ENCODE measurements around the gene KDM5B. TPM values are rescaled to one million over a fixed set of nuclear protein-coding genes. Genes with fewer than 3 reads are reported as not detected.
"Not testable (repeated sequence)": the region's sequence is repeated elsewhere in the genome, so short reads cannot be mapped to it uniquely, and the experiment has no call there.

The KDM5B gene
- total RNA-seq, 2 donors from 2014 or later: 28.7 to 36.8 TPM

DNA sequence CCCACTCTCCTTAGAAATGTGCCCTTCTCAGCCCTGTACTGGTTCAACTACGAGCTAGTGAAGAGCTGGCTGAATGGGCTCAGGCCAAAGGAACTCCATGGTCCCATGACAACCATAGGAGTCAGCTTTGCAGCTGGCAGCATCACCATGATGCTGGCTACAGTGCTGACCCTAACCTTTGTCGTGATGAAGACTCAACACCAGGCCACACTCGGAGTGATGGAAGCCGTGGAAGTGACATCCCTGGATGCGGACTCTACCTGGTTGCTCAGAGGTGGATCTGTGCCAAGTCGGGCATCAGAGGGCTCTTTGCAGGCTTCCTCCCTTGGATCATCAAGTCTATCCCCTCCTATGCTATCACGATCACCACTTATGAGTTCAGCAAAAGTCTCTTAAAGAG lies 11.6 kb downstream of the KDM5B start:
- ATAC-seq: no peak
- H3K27ac ChIP-seq: no peak overlapping the region
- no peaks in the 10 kb centered on the region for H3K36me3 ChIP-seq (replicated peaks in 1 of 2; ENCODE audit: insufficient read depth in 1 of 2, low read depth in 2 of 2)
- WGBS, 2 donors: 88 to 89% methylated on average over 7 of the region's 7 CpGs
- H3K27me3 ChIP-seq: no peaks in the 10 kb centered on the region
- peaks cover 6% of the 10 kb centered on the region for H3K4me1 ChIP-seq
- no peaks in the 10 kb centered on the region for H3K9me3 ChIP-seq
- intact Hi-C loops (cut with DNase I): no loop called here
- no peak overlapping the region for H3K4me3 ChIP-seq
- no peak for DNase-seq
- no peak for TF ChIP-seq POLR2A (IDR thresholded peaks at IDR 0.05)
- TF ChIP-seq, protein P1, sequence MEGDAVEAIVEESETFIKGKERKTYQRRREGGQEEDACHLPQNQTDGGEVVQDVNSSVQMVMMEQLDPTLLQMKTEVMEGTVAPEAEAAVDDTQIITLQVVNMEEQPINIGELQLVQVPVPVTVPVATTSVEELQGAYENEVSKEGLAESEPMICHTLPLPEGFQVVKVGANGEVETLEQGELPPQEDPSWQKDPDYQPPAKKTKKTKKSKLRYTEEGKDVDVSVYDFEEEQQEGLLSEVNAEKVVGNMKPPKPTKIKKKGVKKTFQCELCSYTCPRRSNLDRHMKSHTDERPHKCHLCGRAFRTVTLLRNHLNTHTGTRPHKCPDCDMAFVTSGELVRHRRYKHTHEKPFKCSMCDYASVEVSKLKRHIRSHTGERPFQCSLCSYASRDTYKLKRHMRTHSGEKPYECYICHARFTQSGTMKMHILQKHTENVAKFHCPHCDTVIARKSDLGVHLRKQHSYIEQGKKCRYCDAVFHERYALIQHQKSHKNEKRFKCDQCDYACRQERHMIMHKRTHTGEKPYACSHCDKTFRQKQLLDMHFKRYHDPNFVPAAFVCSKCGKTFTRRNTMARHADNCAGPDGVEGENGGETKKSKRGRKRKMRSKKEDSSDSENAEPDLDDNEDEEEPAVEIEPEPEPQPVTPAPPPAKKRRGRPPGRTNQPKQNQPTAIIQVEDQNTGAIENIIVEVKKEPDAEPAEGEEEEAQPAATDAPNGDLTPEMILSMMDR (IDR thresholded peaks at IDR 0.05): no peak

DNA sequence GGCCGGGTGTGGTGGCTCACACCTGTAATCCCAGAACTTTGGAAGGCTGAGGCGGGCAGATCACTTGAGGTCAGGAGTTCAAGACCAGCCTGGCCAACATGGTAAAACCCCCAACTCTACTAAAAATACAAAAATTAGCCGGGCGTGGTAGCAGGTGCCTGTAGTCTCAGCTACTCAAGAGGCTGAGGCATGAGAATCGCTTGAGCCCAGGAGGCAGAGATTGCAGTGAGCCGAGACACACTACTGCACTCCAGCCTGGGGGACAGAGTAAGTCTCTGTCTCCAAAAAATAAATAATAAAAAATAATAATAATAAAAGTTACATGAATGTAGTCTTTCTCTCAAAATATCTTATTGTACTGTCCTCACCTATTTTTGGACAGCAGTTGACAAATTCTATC lies 13.3 kb downstream of the KDM5B start:
- H3K36me3 ChIP-seq (replicated peaks in 1 of 2; ENCODE audit: insufficient read depth in 1 of 2, low read depth in 2 of 2); DNase-seq; H3K27ac ChIP-seq; ATAC-seq; H3K27me3 ChIP-seq; H3K4me3 ChIP-seq; intact Hi-C loops (cut with DNase I); H3K9me3 ChIP-seq: not testable (repeated sequence)
- H3K4me1 ChIP-seq: peaks cover 17% of the 10 kb centered on the region
- WGBS, 2 donors: 91 to 95% methylated on average over 6 of the region's 6 CpGs

DNA sequence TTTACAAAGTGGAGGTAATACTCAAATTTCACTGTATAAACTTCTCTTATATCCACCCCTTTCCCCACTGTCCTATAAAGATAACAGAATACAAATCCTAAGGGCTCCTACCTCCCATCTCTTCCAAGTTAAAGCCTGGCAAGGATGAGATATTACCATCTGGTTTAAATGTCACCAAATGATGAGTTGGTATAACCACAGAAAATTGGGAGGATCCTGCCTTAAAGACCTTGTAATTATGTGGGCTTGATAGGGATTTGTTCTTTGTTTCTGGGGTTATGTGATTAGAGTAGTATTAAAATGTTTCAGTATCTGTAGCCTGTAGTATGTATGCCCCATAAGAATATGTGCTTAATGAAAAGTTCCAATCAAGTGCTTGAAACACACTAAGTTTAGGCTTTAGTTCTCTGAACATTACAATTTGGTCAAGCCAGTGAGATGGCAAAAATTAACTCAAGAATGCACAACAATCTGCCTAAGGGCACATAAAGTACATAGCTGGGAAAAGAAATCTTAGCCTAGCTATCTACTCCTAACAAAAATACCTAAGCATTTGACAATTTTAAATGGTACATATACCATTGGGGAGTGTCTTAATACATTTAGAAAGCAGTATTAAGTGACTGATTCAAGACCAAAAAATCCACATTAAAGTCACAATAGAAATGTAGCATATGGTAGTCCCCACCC lies 14.0 kb downstream of the KDM5B start:
- Histone ChIP-seq H3K27ac (no peak overlapping the region), H3K36me3 (replicated peaks in 1 of 2; ENCODE audit: insufficient read depth in 1 of 2, low read depth in 2 of 2) (no peaks in the 10 kb centered on the region), H3K27me3 (no peaks in the 10 kb centered on the region), H3K4me1 (peaks cover 17% of the 10 kb centered on the region), H3K9me3 (no peaks in the 10 kb centered on the region), H3K4me3 (no peak overlapping the region)
- intact Hi-C loops (cut with DNase I): no loop called here
- ATAC-seq: no peak
- no peak for DNase-seq
- no peak for TF ChIP-seq POLR2A (IDR thresholded peaks at IDR 0.05)
- TF ChIP-seq, protein P1 (IDR thresholded peaks at IDR 0.05): no peak

DNA sequence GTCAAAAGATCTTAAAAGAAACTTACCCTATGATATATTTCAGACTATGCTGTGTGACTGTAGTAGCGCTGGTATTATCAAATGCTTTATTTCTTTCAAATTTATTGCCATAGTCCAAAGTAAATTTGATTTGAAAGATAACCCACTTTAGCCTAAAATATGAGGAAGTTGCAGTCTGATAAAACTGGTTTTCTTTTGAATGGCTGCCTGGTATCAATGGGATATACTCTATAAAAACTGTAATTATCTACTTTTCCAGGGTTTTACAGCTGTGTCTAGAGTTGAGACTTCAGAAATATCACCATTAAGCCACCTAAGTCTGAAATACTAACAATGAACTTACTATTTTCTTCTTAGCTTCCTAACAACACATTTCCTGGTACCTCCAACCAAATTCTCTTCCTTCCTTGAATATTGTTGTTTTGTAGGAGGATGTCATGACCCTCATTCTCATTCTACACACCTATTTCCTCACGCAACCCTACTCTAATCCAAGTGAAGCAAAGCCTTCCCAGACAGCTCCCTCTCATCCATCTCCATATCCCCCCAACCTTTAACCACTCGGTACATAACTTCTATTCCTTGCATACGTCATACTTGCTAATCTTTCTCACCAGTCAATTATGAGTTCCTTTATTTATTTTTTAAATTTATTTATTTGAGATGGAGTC lies 17.0 kb downstream of the KDM5B start:
- Histone ChIP-seq H3K9me3 (no peaks in the 10 kb centered on the region), H3K4me3 (no peak overlapping the region), H3K36me3 (replicated peaks in 1 of 2; ENCODE audit: insufficient read depth in 1 of 2, low read depth in 2 of 2) (no peaks in the 10 kb centered on the region), H3K27ac (peak overlapping the region in 1 of 4 donors; percentile 8), H3K4me1 (peaks cover 20% of the 10 kb centered on the region), H3K27me3 (no peaks in the 10 kb centered on the region)
- TF ChIP-seq, protein P1 (IDR thresholded peaks at IDR 0.05): no peak
- TF ChIP-seq POLR2A (IDR thresholded peaks at IDR 0.05): no peak
- DNase-seq (no peak), ATAC-seq (no peak)
- intact Hi-C loops (cut with DNase I): no loop called here
- WGBS, 2 donors: 61 to 70% methylated on average over 4 of the region's 4 CpGs

DNA sequence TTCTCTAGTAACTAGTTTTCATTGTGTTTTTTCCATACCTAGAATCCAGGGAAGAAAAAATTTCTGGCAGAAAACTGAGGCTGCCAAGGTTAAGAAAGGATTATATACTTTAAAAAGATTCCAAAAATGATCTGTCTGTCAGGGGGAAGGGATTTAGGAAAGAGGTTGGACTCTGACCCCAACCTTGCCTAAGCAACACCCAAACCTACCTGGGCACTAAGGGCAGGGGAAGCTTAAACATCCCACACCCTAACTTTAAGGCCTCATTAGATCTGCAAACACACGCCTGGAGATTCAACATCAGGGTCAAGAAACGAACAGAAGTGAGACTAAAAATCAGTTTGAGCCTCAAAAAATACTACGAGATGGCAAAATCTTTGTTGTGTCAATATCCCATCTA lies 19.4 kb downstream of the KDM5B start:
- intact Hi-C loops (cut with DNase I): no loop called here
- TF ChIP-seq, protein P1 (IDR thresholded peaks at IDR 0.05): no peak
- TF ChIP-seq POLR2A (IDR thresholded peaks at IDR 0.05): no peak
- no peaks in the 10 kb centered on the region for H3K9me3 ChIP-seq
- no peak overlapping the region for H3K4me3 ChIP-seq
- 47 to 52% methylated on average over 3 of the region's 3 CpGs for WGBS, 2 donors
- H3K36me3 ChIP-seq (replicated peaks in 1 of 2; ENCODE audit: insufficient read depth in 1 of 2, low read depth in 2 of 2): no peaks in the 10 kb centered on the region
- no peaks in the 10 kb centered on the region for H3K27me3 ChIP-seq
- ATAC-seq (no peak), DNase-seq (no peak)
- no peak overlapping the region for H3K27ac ChIP-seq
- peaks cover 29% of the 10 kb centered on the region for H3K4me1 ChIP-seq

Measured in body of pancreas (tissue), 4 donors.